Keratinocyte (primary cell): Measurements from ENCODE around the gene MCRS1.

Experiments
- EZH2 ChIP-seq: IDR thresholded peaks from one replicate; pipeline ENCODE4 v1.6.1; 2012; ENCODE audit warnings: inconsistent platforms, mild to moderate bottlenecking, low read length, moderate library complexity
- TF ChIP-seq, protein P1 (sequence below), 3 experiments: IDR thresholded peaks in 1 of 3; conservative IDR thresholded peaks in 1 of 3; optimal IDR thresholded peaks in 1 of 3; 2 replicates in 2 of 3; 3 replicates in 1 of 3; pipeline versions ENCODE3 to v1.5.1; 2011; ENCODE audit warnings: low read length in 3 of 3, mild to moderate bottlenecking in 3 of 3, moderate library complexity in 2 of 3, control low read depth in 1 of 3, inconsistent platforms in 1 of 3; ENCODE audit not compliant: insufficient read depth in 2 of 3; ENCODE audit errors: extremely low read depth in 1 of 3

- TF ChIP-seq, protein P1, sequence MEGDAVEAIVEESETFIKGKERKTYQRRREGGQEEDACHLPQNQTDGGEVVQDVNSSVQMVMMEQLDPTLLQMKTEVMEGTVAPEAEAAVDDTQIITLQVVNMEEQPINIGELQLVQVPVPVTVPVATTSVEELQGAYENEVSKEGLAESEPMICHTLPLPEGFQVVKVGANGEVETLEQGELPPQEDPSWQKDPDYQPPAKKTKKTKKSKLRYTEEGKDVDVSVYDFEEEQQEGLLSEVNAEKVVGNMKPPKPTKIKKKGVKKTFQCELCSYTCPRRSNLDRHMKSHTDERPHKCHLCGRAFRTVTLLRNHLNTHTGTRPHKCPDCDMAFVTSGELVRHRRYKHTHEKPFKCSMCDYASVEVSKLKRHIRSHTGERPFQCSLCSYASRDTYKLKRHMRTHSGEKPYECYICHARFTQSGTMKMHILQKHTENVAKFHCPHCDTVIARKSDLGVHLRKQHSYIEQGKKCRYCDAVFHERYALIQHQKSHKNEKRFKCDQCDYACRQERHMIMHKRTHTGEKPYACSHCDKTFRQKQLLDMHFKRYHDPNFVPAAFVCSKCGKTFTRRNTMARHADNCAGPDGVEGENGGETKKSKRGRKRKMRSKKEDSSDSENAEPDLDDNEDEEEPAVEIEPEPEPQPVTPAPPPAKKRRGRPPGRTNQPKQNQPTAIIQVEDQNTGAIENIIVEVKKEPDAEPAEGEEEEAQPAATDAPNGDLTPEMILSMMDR (optimal IDR thresholded peaks at IDR 0.05 in 1 of 3, IDR thresholded peaks at IDR 0.05 in 1 of 3, conservative IDR thresholded peaks at IDR 0.05 in 1 of 3; ENCODE audit: extremely low read depth in 1 of 3, insufficient read depth in 2 of 3, low read length in 3 of 3) = no peak
- TF ChIP-seq EZH2 = no peak
These were observed 47.8 kb upstream of the MCRS1 start for GRCh38 chr12:49615725-49616124.
